ACC112 (cell line): ENCODE data around the gene PTPRCAP.
"Not testable (repeated sequence)": the region's sequence is repeated elsewhere in the genome, so short reads cannot be mapped to it uniquely, and the experiment has no call there.

Experiments
- H2AFZ ChIP-seq: fragments of 200-600 bp; sonication (generic); one replicate; pipeline ENCODE4 v1.6.0; 2017; ENCODE audit warnings: antibody characterized with exemption, low read length; ENCODE audit not compliant: unreplicated experiment
- H3K27ac ChIP-seq: fragments of 200-600 bp; sonication (generic); 2 replicates; pipeline ENCODE4 v1.5.1; 2014; ENCODE audit warnings: low read depth, mild to moderate bottlenecking, antibody characterized with exemption, low read length, moderate library complexity
- H3K27me3 ChIP-seq: fragments of 200-600 bp; sonication (generic); 2 replicates; pipeline ENCODE4 v1.6.1; 2014; ENCODE audit warnings: mild to moderate bottlenecking, antibody characterized with exemption, low read length, moderate library complexity, mixed read lengths; ENCODE audit not compliant: insufficient read depth
- H3K36me3 ChIP-seq: fragments of 200-600 bp; sonication (generic); 2 replicates; pipeline ENCODE4 v1.6.1; 2016; ENCODE audit warnings: mild to moderate bottlenecking, antibody characterized with exemption, low read length, moderate library complexity, mixed read lengths; ENCODE audit not compliant: insufficient read depth
- H3K4me1 ChIP-seq: fragments of 200-600 bp; sonication (generic); one replicate; pipeline ENCODE4 v1.6.1; 2016; ENCODE audit warnings: low read length, mixed read lengths; ENCODE audit not compliant: insufficient read depth, unreplicated experiment, control insufficient read depth
- H3K4me3 ChIP-seq: fragments of 200-600 bp; sonication (generic); 2 replicates; pipeline ENCODE4 v1.5.1; 2014; ENCODE audit warnings: mild to moderate bottlenecking, low read depth, low read length
- H3K79me2 ChIP-seq: fragments of 200-600 bp; sonication (generic); one replicate; pipeline ENCODE4 v1.6.0; 2016; ENCODE audit warnings: low read length; ENCODE audit not compliant: control insufficient read depth, unreplicated experiment, insufficient read depth

The PTPRCAP gene

GRCh38 chr11:67406420-67406968, 31.0 kb downstream of the PTPRCAP start:
- Histone ChIP-seq H3K79me2 (peaks cover under 1% of the 10 kb centered on the region), H3K27me3 (peaks cover 20% of the 10 kb centered on the region), H3K27ac (no peak overlapping the region), H3K4me3 (no peak overlapping the region), H2AFZ (no peak overlapping the region), H3K36me3 (no peaks in the 10 kb centered on the region), H3K4me1 (peaks cover 4% of the 10 kb centered on the region)

- H3K79me2 ChIP-seq = peaks cover 7% of the 10 kb centered on the region
- peaks cover 14% of the 10 kb centered on the region; the same call in 1 of the 2 replicates for H3K27me3 ChIP-seq
- H3K27ac ChIP-seq = no peak overlapping the region
- H3K4me3 ChIP-seq = no peak overlapping the region
- no peak overlapping the region for H2AFZ ChIP-seq
- H3K36me3 ChIP-seq = no peaks in the 10 kb centered on the region
- peaks cover 4% of the 10 kb centered on the region for H3K4me1 ChIP-seq
These were observed 31.7 kb downstream of the PTPRCAP start for GRCh38 chr11:67405688-67406339.

- H3K4me3 ChIP-seq = no peak overlapping the region
- no peak overlapping the region for H3K27ac ChIP-seq
- peaks cover 1% of the 10 kb centered on the region; the same call in 1 of the 2 replicates for H3K36me3 ChIP-seq
- peaks cover 8% of the 10 kb centered on the region; the same call in 1 of the 2 replicates for H3K27me3 ChIP-seq
- peaks cover 13% of the 10 kb centered on the region for H3K79me2 ChIP-seq
- H2AFZ ChIP-seq = no peak overlapping the region
- peaks cover 10% of the 10 kb centered on the region for H3K4me1 ChIP-seq
These were observed 32.3 kb downstream of the PTPRCAP start for GRCh38 chr11:67405196-67405567.

- Histone ChIP-seq H3K79me2 (peaks cover 15% of the 10 kb centered on the region), H3K4me3 (no peak overlapping the region), H3K36me3 (peaks cover 2% of the 10 kb centered on the region; the same call in 1 of the 2 replicates), H2AFZ (no peak overlapping the region), H3K27me3 (peaks cover 3% of the 10 kb centered on the region; the same call in 1 of the 2 replicates), H3K4me1 (peaks cover 12% of the 10 kb centered on the region), H3K27ac (no peak overlapping the region)
These were observed 32.8 kb downstream of the PTPRCAP start for GRCh38 chr11:67404515-67405195.

GRCh38 chr11:67403085-67403484, 34.4 kb downstream of the PTPRCAP start:
- not testable (repeated sequence) for H3K27me3 ChIP-seq, H3K27ac ChIP-seq, H3K4me3 ChIP-seq, H3K36me3 ChIP-seq, H2AFZ ChIP-seq
- Histone ChIP-seq H3K4me1 (peaks cover 12% of the 10 kb centered on the region), H3K79me2 (peaks cover 15% of the 10 kb centered on the region)

GRCh38 chr11:67402192-67402839, 35.2 kb downstream of the PTPRCAP start:
- Histone ChIP-seq H3K4me1 (peaks cover 12% of the 10 kb centered on the region), H2AFZ (peak overlapping the region; percentile 98), H3K4me3 (peak overlapping the region; percentile 68), H3K79me2 (peaks cover 15% of the 10 kb centered on the region), H3K27ac (peak overlapping the region; percentile 68)
- H3K27me3 ChIP-seq, H3K36me3 ChIP-seq: not testable (repeated sequence)

GRCh38 chr11:67401495-67402191, 35.8 kb downstream of the PTPRCAP start, which contains the start of gene PPP1CA:
PPP1CA (minus strand) TSS chr11:67401858; CDS start chr11:67401782, 76 bp downstream.
- peaks cover 2% of the 10 kb centered on the region; the same call in 1 of the 2 replicates for H3K36me3 ChIP-seq
- H3K4me1 ChIP-seq = peaks cover 12% of the 10 kb centered on the region
- peak within 1 kb of the TSS; percentile 98 for H2AFZ ChIP-seq
- H3K27me3 ChIP-seq = no peaks in the 10 kb centered on the region
- H3K79me2 ChIP-seq = peaks cover 15% of the 10 kb centered on the region
- peak within 1 kb of the TSS; percentile 89 for H3K27ac ChIP-seq
- H3K4me3 ChIP-seq = peak within 1 kb of the TSS; percentile 99

GRCh38 chr11:67400942-67401494, 36.5 kb downstream of the PTPRCAP start:
- no peaks in the 10 kb centered on the region for H3K27me3 ChIP-seq
- H3K4me1 ChIP-seq = peaks cover 12% of the 10 kb centered on the region
- peak overlapping the region; percentile 75 for H2AFZ ChIP-seq
- peak overlapping the region; percentile 89 for H3K27ac ChIP-seq
- peaks cover 2% of the 10 kb centered on the region; the same call in 1 of the 2 replicates for H3K36me3 ChIP-seq
- peaks cover 15% of the 10 kb centered on the region for H3K79me2 ChIP-seq
- H3K4me3 ChIP-seq = peak overlapping the region; percentile 99

- Histone ChIP-seq H3K4me1 (peaks cover 12% of the 10 kb centered on the region), H2AFZ (no peak overlapping the region), H3K4me3 (peak overlapping the region; percentile 99), H3K27ac (no peak overlapping the region), H3K27me3 (no peaks in the 10 kb centered on the region), H3K36me3 (peaks cover 2% of the 10 kb centered on the region; the same call in 1 of the 2 replicates), H3K79me2 (peaks cover 15% of the 10 kb centered on the region)
These were observed 37.1 kb downstream of the PTPRCAP start for GRCh38 chr11:67400251-67400941.
